Fibroblast of villous mesenchyme (primary cell): Measurements from ENCODE around the gene NUDT13. TPM values are rescaled to one million over a fixed set of nuclear protein-coding genes. Genes with fewer than 3 reads are reported as not detected.
"Not testable (repeated sequence)": the region's sequence is repeated elsewhere in the genome, so short reads cannot be mapped to it uniquely, and the experiment has no call there.

Experiments used
- DNase-seq: peaks from one replicate; pipeline ENCODE4 v3.0.0-alpha.2; 2010; ENCODE audit warnings: low read depth
- H3K4me3 ChIP-seq: 2 replicates; pipeline ENCODE4 v1.5.1; 2011; ENCODE audit warnings: low read depth, mild to moderate bottlenecking, low read length
- CTCF ChIP-seq: IDR thresholded peaks from 2 replicates; pipeline ENCODE4 v1.5.1; 2012; ENCODE audit warnings: low read depth, mild to moderate bottlenecking, low read length; ENCODE audit not compliant: insufficient read depth
- total RNA-seq: library from RNA; depleted of rRNA; stranded (reverse); fragments of >200 nt; gene quantifications from 2 replicates; pipeline ENCODE4 v1.2.3, GENCODE V29; 2012

Gene NUDT13
- total RNA-seq, 1 donor: 1.7 TPM

GRCh38 chr10:73097305-73097670 lies 13.0 kb upstream of the NUDT13 start:
- no peak for DNase-seq
- no peak for TF ChIP-seq CTCF
- peak overlapping the region; percentile 99 for H3K4me3 ChIP-seq

- no peak for DNase-seq
- no peak overlapping the region for H3K4me3 ChIP-seq
- no peak for TF ChIP-seq CTCF
These were observed 11.1 kb upstream of the NUDT13 start for GRCh38 chr10:73099141-73099540.

GRCh38 chr10:73106301-73106700 lies 4.0 kb upstream of the NUDT13 start:
- DNase-seq: no peak
- no peak for TF ChIP-seq CTCF
- no peak overlapping the region for H3K4me3 ChIP-seq

- not testable (repeated sequence) for DNase-seq, H3K4me3 ChIP-seq
These were observed 1.0 kb upstream of the NUDT13 start for GRCh38 chr10:73109248-73109652.

- H3K4me3 ChIP-seq, DNase-seq: not testable (repeated sequence)
These were observed 1.8 kb downstream of the NUDT13 start for GRCh38 chr10:73112032-73112431.

- TF ChIP-seq CTCF: no peak
- DNase-seq: peak; percentile 42
- H3K4me3 ChIP-seq: no peak overlapping the region
These were observed 3.3 kb downstream of the NUDT13 start for GRCh38 chr10:73113551-73113950.

GRCh38 chr10:73116017-73116416 lies 5.8 kb downstream of the NUDT13 start:
- TF ChIP-seq CTCF: no peak

GRCh38 chr10:73117976-73118743 lies 7.9 kb downstream of the NUDT13 start:
- DNase-seq: no peak
- TF ChIP-seq CTCF: no peak
- no peak overlapping the region for H3K4me3 ChIP-seq

More at GRCh38 chr10:73116017-73116416, 5.8 kb downstream of the NUDT13 start:
- DNase-seq: no peak
- H3K4me3 ChIP-seq: no peak overlapping the region
